Non-pigmented ciliary epithelial cell (primary cell): Measurements from ENCODE around the gene GPT2.

Experiments
- DNase-seq: peaks from one replicate; pipeline ENCODE4 v3.0.0-alpha.2; 2010; ENCODE audit warnings: low read depth

The GPT2 gene

DNA sequence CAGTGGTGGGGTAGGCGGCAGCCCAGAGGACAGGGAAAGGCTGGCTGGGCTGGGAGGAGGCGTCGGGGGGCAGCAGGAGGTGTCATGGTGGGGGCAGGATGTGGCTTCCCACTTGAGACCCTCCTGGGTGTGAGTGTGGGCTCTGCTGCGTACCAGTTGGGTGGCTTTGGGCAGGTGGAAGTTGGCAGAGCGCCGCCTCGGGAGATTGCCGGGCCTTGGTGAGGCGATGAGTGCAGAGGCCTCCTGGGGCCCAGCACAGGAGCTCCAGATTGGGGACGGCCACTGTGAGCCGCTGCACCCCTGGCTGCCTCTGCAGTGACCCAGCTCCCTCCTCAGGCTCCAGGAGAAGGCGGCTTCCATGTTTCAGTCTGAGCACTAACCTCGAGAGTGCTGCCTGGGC is 13.8 kb downstream of the GPT2 start:
- DNase-seq: no peak

DNA sequence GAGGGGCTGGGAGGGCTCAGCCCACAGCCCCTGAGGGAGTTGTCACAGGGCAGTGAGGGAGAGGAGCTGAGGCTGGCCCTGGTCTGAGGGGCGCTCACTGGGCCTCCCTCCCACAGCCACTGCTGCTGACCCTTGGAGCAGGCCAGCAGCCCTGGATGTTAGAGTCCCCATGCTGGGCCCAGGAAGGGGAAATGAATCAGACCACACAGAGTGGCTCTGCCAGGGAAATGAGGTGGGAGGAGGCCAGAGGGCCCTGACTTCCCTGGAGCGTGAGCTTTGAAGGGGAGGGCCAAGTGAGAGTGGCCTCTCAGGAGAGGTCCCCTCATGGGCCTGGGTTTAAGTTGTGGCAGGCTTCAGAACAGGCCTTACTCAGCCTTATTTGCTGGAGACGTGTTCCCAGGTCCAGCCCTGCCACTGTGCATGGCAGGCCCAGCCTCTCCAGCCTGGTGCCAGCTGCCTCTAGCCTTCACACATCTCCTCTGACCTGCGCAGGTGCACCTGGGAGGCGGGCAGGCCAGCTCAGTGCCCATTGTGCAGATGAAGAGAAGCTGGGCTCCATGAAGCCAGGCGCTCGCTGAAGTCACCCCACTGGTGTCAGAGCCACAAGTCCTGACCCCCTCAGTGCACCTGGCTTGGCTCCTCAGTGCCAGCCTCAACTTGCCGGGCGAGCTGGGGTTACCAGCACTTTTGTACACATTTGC is 15.4 kb downstream of the GPT2 start:
- DNase-seq: no peak

- DNase-seq: no peak
Observed at GRCh38 chr16:46900455-46901235, 16.5 kb downstream of the GPT2 start.

DNA sequence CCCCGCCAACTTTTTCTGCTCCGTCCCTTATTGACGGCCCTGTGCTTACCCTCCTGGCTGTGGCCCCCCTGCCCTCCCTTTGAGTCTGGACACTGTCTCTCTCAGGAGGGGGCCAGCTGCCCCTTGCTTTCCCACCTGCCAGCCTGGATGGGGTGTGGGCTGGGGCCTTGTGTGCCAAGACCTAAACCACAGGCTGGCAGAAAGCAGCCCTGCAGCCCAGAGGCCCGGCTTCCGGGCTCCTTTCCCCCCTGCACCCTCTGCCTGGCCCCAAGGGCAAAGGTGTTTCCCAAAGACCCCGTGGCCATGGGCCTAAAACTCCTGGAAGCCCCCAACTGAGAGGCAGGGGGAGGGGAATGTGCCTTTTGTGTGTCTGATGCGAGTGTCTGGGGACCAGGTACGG is 17.5 kb downstream of the GPT2 start:
- no peak for DNase-seq

GRCh38 chr16:46903255-46903905 is 19.2 kb downstream of the GPT2 start:
- DNase-seq: no peak

GRCh38 chr16:46904471-46904870 is 20.3 kb downstream of the GPT2 start:
- DNase-seq: no peak

GRCh38 chr16:46906360-46907060 is 22.3 kb downstream of the GPT2 start:
- DNase-seq: no peak

DNA sequence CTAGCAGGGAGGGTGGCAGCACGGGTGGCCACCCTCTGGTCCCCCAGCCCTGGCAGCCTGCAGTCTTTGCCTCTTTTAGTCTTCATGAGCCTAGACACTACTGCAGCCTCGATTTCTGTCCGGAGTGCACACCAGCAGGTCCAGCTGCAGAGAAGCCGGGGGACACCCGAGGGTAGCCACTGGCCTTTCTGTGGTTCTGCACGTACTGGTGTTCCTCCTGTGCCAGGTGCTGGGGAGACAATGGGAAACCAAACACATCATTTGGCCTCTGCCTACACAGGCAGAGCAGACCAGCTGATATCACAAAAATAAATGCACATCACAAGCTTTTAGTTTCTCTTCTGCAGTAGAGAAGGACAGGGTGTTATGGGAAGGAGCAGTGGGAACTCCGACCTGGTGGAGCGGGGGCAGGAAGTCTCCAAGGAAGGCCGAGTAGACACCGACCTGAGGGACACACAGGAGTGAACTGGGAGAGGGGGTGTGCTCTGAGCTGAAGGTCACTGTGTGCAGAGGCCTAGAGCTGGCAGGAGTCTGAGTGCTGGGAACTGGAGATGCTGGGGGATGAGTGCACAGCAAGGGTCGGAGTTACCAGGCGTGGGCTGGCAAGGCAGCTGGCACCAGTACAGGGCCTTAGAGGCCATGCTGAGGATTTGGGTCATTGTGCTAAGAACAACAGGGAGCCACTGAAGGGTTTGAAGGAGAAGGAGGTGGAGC is 23.1 kb downstream of the GPT2 start:
- DNase-seq: no peak

DNA sequence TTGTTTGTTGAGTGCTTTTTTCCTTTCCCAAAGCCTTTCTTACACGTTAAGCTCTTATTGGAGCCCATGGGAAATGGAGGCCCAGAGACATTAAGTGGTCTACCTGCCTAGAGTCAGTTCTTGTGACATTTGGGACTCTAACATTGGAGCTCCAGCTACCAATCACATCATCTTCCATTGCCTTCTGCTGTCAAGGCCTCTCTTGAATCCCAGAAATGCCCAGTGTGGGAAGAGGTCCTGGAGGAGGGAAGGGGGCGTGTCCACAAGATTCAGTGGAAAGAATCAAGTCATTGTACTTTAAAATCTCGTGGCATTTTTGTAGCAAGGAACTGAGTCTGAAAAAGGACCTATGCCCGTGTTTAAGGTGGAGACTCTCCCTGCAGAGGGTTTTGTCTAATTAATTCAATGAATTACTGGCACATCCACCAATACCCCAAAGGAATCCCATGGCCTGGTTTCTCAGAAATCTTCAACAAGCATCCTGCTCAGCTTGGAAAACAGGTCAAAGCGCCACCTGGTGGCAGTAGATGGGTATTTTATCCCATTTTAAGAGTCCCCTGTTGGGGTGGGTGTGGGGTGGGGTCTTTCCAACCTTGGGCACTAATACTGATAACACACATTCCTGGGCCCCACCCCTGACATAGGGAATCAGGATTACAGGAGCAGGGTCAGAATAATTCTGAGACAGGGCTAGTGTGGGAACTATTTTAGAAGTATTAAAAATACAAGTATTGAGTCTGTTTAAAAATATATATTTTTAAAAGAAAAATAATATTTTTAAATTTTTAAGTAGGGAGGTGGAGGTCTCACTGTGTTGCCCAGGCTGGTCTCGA is 24.6 kb downstream of the GPT2 start:
- DNase-seq: no peak

- DNase-seq: no peak
Observed at GRCh38 chr16:46911038-46911437, 26.9 kb downstream of the GPT2 start.

DNA sequence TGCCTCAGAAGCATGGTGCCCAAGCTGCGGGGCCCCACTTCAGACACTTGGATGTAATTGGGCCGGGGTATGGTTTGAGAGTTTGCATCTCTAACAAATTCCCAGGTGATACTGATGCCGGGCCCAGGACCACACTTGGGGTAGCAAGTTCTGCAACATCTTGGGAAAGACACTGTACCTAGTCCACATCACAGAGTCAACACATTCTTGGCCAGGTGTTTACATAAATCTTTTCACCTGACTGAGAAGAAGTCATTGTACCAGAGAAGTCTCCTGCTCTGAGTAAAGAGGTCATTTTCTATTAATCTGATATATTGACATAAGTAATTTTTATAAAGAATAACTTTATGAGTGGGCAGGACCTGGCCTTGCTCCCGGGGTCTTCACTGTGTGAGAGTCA is 27.5 kb downstream of the GPT2 start:
- DNase-seq: no peak

DNA sequence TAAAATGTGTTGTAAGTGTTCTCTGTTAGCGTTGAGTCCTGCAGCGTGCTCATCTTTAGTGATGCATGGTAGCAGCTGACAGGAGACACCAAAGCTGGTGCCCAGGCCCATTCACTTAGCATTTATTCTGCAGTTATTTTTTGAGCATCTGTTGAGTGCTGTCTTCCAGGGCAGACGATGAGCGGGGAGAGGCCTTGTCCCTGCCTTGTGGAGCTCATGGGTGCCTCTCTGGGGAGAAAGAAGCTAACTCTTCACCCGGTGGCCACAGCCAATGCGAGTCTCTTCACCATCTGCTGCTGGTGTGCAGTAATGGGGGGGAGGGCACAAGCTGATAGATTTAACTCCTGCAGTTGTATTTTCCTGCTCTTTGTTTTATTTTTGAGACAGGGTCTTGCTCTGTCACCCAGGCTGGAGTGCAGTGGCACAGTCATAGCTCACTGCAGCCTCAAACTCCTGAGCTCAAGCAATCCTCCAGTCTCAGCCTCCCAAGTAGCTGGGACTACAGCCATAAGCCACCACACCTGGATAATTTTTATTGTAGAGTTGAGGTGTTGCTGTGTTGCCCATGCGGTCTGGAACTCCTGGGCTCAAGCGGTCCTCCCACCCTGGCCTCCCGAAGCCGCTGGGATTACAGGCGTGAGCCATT is 30.5 kb downstream of the GPT2 start:
- DNase-seq: no peak

DNA sequence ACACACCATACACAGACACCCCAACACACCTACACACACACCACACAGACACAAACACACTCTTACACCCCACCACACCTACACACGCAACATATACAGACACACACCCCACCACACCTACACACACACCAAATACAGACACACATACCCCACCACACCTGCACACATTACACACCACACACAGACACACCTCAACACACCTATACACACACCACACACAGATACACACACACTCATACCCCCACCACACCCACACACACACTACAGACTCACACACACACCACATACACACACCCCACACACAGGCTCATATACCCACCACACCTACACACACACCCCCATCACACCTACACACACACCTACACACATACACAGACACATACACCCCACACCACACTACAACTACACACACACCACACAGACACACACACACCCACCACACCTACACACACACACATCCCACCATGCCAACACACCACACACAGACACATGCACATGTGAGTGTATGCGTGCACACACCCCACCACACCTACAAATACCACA is 31.4 kb downstream of the GPT2 start:
- DNase-seq: no peak

DNA sequence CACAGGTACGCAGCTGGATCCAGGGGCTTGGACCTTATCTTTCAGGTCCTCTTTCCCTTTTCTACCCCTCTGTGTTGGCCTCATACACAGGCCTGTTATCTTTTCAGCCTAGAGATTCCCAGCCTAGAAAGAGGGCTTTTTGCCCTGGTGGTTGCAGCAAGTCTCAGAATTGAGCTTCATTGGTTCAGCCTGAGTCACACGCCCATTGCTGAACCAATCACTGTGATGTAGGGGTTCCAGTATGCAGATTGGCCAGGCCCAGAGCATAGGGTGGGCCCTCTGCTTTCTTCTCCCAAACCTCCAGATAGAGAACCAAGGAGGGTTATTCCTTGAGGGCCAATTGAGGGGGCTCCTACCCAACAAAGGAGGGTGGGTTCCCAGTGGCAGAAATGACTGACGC is 32.8 kb downstream of the GPT2 start:
- DNase-seq: no peak

DNA sequence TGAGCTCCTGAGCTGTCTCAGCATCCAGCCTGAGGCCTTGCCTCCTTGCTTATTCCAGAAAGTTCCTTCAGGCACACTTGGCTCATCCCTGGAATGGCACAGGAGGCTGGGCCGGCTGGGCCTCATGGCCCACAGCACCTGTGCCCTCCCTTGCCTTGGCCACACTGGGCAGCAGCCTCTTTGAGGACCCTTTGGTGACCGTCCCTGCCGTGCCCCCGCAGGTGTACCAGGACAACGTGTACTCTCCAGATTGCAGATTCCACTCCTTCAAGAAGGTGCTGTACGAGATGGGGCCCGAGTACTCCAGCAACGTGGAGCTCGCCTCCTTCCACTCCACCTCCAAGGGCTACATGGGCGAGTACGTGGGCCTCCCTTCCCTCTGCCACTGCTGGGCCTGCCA is 34.2 kb downstream of the GPT2 start:
- DNase-seq: no peak

GRCh38 chr16:46918905-46919792 is 35.0 kb downstream of the GPT2 start:
- no peak for DNase-seq

GRCh38 chr16:46920402-46921068 is 36.4 kb downstream of the GPT2 start:
- no peak for DNase-seq

GRCh38 chr16:46922239-46922638 is 38.1 kb downstream of the GPT2 start:
- no peak for DNase-seq
